HG02970 (cell line): Measurements from ENCODE around the gene FEZF1.
"Not testable (repeated sequence)": the region's sequence is repeated elsewhere in the genome, so short reads cannot be mapped to it uniquely, and the experiment has no call there.

Experiments used
- ATAC-seq: cut with Tn5 transposase; IDR thresholded peaks from one replicate; pipeline ENCODE4 v1.9.1; 2021; ENCODE audit warnings: mild to moderate bottlenecking, moderate library complexity, moderate number of reproducible peaks; ENCODE audit not compliant: unreplicated experiment, low FRiP score

FEZF1 gene

DNA sequence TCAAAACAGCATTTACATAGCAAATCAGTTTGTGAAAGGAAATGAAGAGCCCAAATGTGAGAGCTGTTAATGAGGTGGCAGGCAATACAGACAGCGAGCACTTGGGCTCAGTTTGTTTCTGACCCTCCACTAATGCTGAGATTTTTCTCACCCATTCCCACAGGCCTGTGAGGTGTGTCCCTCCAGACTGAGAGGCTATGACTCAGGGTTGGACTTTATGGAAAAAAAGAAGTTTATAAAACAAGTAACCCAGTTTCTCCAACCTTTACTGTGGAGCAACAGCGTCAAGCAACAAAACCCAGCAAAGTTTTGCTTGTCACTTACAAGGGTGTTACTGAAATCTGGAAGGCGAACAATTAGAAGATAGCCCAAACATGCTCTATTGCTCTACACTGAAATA, 4.9 kb upstream of the FEZF1 start:
- no peak for ATAC-seq

DNA sequence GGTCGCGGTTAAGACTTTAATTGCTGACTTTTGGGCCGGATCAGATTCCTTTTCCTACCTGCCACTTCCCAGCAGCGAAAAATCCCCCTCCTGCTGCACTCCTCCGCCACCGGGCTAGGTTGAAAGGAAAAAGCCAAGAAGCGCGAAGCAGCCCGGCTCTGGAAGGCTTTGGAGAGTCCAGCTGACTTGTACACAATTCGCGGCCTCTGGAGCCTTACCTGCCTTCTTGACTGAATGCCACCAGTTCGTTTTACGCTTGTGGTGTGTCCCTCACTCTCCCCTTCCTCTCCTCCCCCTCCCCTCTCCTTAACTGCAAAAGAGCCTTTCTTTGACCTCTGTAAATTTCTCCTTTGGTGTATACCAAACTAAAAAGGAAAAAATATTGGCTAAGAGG, 2.7 kb upstream of the FEZF1 start:
- ATAC-seq, result no peak

GRCh38 chr7:122306320-122307227, 2.0 kb upstream of the FEZF1 start:
- no peak for ATAC-seq

- ATAC-seq, result no peak
Observed at GRCh38 chr7:122305475-122306319, 1.1 kb upstream of the FEZF1 start.

GRCh38 chr7:122304996-122305421, 459 bp upstream of the FEZF1 start:
- no peak for ATAC-seq

GRCh38 chr7:122303531-122304318, 825 bp downstream of the FEZF1 start:
- no peak for ATAC-seq

- ATAC-seq, result no peak
Observed at GRCh38 chr7:122302761-122303530, 1.6 kb downstream of the FEZF1 start.

DNA sequence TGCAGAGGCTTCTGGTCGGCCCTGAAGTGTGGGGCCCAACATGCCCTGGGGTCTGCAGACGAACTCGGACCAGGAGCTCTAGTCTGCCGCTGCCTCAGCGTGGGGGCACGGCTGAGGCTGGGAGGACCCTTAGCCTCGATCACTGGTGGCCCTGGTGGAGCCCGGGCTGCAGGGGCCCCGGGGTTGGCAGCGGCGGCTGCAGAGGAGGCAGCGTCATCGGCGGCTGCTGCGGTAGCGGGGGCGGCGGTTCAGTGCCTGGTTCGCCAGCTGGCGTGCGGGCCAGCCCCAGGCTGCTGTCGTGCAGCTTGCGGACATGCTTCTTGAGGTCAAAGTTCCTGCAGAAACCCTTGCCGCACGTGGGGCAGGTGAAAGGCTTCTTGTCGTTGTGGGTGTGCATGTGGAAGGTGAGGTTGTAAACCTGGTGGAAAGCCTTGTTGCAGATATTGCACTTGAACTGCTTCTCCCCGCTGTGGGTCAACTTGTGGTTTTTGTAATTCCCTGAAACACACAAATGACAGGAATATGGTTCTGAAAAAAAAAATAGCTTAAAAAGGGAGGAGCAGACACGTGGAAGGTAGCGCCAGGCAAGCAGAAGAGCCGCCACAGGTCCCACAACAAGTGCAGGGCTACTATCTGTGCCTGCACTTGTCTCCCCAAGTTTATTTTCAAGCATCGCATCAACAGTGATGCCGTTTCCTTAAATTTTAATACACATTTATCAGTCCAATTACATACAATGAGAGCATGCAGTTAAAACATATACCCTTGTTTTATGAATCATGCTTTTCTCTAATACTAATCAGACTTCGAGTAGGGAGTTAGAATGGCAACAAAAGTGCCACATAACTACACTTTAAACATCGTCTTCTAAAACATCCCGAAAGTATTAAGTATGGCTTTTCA, 2.4 kb downstream of the FEZF1 start:
- no peak for ATAC-seq

- no peak for ATAC-seq
Observed at GRCh38 chr7:122300956-122301833, 3.4 kb downstream of the FEZF1 start.

GRCh38 chr7:122300211-122300932, 4.2 kb downstream of the FEZF1 start:
- no peak for ATAC-seq

DNA sequence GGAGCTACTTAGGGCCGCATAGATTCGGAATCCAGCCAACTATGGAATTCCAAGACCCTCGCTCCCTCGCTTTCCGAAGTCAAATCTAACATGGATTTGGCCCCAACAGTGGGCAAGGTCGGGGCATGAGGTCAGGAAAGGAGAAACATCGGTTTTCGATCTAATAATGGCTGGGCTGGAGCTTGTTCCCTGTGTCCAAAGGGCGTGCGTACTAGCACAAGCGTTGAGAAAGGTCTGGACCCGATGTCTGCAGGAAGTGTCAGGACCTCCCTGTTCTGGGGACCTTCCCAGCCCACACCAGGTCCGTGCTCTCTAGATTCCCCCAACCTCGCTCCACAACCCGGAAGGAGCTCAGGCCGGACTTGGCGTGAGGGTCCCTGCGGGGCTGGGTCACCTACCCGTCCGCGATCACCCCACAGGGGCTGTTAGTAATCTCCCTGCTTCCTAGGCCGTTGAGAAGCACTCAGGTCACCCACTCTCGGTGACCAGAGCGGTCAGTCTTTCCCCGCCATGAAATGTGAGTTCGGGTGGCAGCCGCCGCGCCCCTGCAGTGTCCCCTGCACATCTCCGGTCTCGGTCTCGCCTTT, 4.8 kb downstream of the FEZF1 start:
- no peak for ATAC-seq

DNA sequence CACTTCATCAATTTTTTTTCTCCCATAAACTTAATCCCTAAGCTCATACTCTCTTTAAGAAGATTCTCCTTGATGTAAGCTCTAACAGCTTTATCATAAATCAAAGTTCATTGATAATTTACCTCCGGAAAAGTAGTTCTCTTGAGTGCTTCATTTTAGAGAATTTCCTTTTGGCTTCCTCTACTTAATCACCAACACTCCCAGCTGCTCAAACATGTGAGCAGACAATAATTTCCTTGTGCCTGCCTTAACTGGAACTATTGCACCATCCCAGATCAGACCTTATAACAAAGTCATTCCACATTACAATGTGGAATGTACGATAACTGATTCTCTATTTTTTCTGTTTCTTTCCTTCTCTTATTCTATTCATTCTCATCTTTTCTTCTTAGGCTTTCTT, 5.9 kb downstream of the FEZF1 start:
- ATAC-seq, result no peak

- no peak for ATAC-seq
Observed at GRCh38 chr7:122298131-122298530, 6.4 kb downstream of the FEZF1 start.

GRCh38 chr7:122291189-122291588, 13.4 kb downstream of the FEZF1 start:
- ATAC-seq, result no peak

GRCh38 chr7:122290476-122290875, 14.1 kb downstream of the FEZF1 start:
- ATAC-seq, result no peak

DNA sequence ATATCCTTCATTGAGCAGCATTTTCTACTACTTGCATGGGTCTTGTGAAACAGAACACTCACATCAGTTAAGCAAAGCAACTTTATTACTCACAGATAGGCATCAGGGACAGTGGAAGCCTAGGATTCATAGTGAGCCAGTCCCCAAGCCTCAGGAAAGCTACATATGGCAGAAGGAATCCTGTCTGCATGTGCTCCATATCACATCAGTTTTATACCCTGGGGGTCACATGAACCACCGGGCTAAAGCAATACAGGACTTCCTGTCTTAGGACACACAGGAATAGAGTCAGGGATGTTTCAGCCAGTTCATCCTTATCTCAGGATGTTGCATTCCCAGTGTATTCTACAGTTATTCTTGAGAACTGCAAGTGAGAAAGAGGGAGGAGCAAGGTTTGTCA, 15.1 kb downstream of the FEZF1 start:
- ATAC-seq, result no peak

DNA sequence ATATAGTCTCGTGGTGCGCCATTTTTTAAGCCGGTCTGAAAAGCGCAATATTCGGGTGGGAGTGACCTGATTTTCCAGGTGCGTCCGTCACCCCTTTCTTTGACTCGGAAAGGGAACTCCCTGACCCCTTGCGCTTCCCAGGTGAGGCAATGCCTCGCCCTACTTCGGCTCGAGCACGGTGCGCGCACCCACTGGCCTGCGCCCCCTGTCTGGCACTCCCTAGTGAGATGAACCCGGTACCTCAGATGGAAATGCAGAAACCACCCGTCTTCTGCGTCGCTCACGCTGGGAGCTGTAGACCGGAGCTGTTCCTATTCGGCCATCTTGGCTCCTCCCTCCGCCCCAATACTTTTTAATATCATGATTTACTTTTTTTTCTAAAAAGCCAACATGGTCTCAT, 19.9 kb downstream of the FEZF1 start:
- not testable (repeated sequence) for ATAC-seq
